NCI-H2196 treated with DMSO at 0.1 percent for 48 hours (cell line): ENCODE measurements around the gene DCAF7.

Experiments used
- DNase-seq: peaks from one replicate; lab custom pipeline; 2025; ENCODE audit not compliant: unreplicated experiment; lab: John Stamatoyannopoulos, UW

DCAF7 gene

GRCh38 chr17:63579633-63580032 is 29.4 kb downstream of the DCAF7 start:
- no peak for DNase-seq

GRCh38 chr17:63587770-63588169 is 37.5 kb downstream of the DCAF7 start:
- no peak for DNase-seq

GRCh38 chr17:63588797-63589196 is 38.5 kb downstream of the DCAF7 start:
- no peak for DNase-seq

GRCh38 chr17:63589646-63590045 is 39.4 kb downstream of the DCAF7 start:
- DNase-seq: no peak

- no peak for DNase-seq
Observed at GRCh38 chr17:63592797-63593196, 42.5 kb downstream of the DCAF7 start.

GRCh38 chr17:63595132-63595531 is 44.9 kb downstream of the DCAF7 start:
- no peak for DNase-seq

GRCh38 chr17:63596856-63597586 is 46.7 kb downstream of the DCAF7 start:
- DNase-seq: no peak

- no peak for DNase-seq
Observed at GRCh38 chr17:63598281-63598680, 48.0 kb downstream of the DCAF7 start.

GRCh38 chr17:63600569-63601438 is 50.5 kb downstream of the DCAF7 start, which contains the start of gene TACO1:
TSS of gene TACO1 (plus strand) at chr17:63600895. CDS start at chr17:63601084, 189 bp downstream.
- DNase-seq: peak; percentile 61

GRCh38 chr17:63601439-63602371 is 51.4 kb downstream of the DCAF7 start:
- no peak for DNase-seq

- no peak for DNase-seq
Observed at GRCh38 chr17:63609816-63610573, 59.7 kb downstream of the DCAF7 start.

- no peak for DNase-seq
Observed at GRCh38 chr17:63610854-63611253, 60.6 kb downstream of the DCAF7 start.

GRCh38 chr17:63611354-63611753 is 61.1 kb downstream of the DCAF7 start:
- DNase-seq: no peak

GRCh38 chr17:63613663-63614062 is 63.4 kb downstream of the DCAF7 start:
- no peak for DNase-seq

- no peak for DNase-seq
Observed at GRCh38 chr17:63621229-63621683, 71.0 kb downstream of the DCAF7 start.

GRCh38 chr17:63621684-63622573 is 71.7 kb downstream of the DCAF7 start, which contains the start of gene MAP3K3:
TSS of gene MAP3K3 (plus strand) at chr17:63622417. CDS start at chr17:63622760, 343 bp downstream.
- DNase-seq: peak; percentile 100

- DNase-seq: no peak
Observed at GRCh38 chr17:63622574-63623390, 72.5 kb downstream of the DCAF7 start.
